ENCODE results near the gene FRMD4A.

Gene FRMD4A

GRCh38 chr10:14179251-14179650 lies 151.5 kb downstream of the FRMD4A start:
- Histone ChIP-seq H3F3A (ENCODE audit: insufficient read depth) (no peaks in the 10 kb centered on the region), H4K20me1 (ENCODE audit: low read depth, low read length) (no peaks in the 10 kb centered on the region), H3K9ac (ENCODE audit: low read length) (no peak overlapping the region), H3K4me3 (ENCODE audit: insufficient read depth, low read length, poor library complexity, severe bottlenecking) (no peak overlapping the region), H3K36me3 (ENCODE audit: low read length) (no peaks in the 10 kb centered on the region), H3K9me3 (ENCODE audit: insufficient read depth, low read length) (no peaks in the 10 kb centered on the region), H3K27ac (ENCODE audit: low read depth, low read length) (no peak overlapping the region), H3K79me2 (ENCODE audit: insufficient read depth, low read length) (no peaks in the 10 kb centered on the region), H2AFZ (ENCODE audit: low read depth, low read length, severe bottlenecking) (no peak overlapping the region), H3K27me3 (ENCODE audit: low read length) (no peaks in the 10 kb centered on the region), H3K9me2 (replicated peaks; ENCODE audit: insufficient read depth, low read length) (no peaks in the 10 kb centered on the region), H3K4me2 (ENCODE audit: low read depth, low read length, poor library complexity, severe bottlenecking) (no peak overlapping the region)
- TF ChIP-seq CTCF (IDR thresholded peaks at IDR 0.05; ENCODE audit: insufficient read depth, low read length, poor library complexity, severe bottlenecking) (no peak), EZH2phosphoT487 (conservative IDR thresholded peaks at IDR 0.05; ENCODE audit: low read length) (no peak)

GRCh38 chr10:14173706-14174594 lies 156.8 kb downstream of the FRMD4A start:
- Histone ChIP-seq H3K9me2 (replicated peaks; ENCODE audit: insufficient read depth, low read length) (no peaks in the 10 kb centered on the region), H3K36me3 (ENCODE audit: low read length) (no peaks in the 10 kb centered on the region), H2AFZ (ENCODE audit: low read depth, low read length, severe bottlenecking) (no peak overlapping the region), H3K27me3 (ENCODE audit: low read length) (no peaks in the 10 kb centered on the region), H4K20me1 (ENCODE audit: low read depth, low read length) (no peaks in the 10 kb centered on the region), H3K4me2 (ENCODE audit: low read depth, low read length, poor library complexity, severe bottlenecking) (no peak overlapping the region), H3K9ac (ENCODE audit: low read length) (no peak overlapping the region), H3K9me3 (ENCODE audit: insufficient read depth, low read length) (no peaks in the 10 kb centered on the region), H3K79me2 (ENCODE audit: insufficient read depth, low read length) (no peaks in the 10 kb centered on the region), H3F3A (ENCODE audit: insufficient read depth) (no peaks in the 10 kb centered on the region), H3K27ac (ENCODE audit: low read depth, low read length) (no peak overlapping the region), H3K4me3 (ENCODE audit: insufficient read depth, low read length, poor library complexity, severe bottlenecking) (no peak overlapping the region)
- TF ChIP-seq CTCF (IDR thresholded peaks at IDR 0.05; ENCODE audit: insufficient read depth, low read length, poor library complexity, severe bottlenecking) (no peak), EZH2phosphoT487 (conservative IDR thresholded peaks at IDR 0.05; ENCODE audit: low read length) (no peak)

GRCh38 chr10:14173391-14173705 lies 157.4 kb downstream of the FRMD4A start:
- no peaks in the 10 kb centered on the region for H3K79me2 ChIP-seq (ENCODE audit: insufficient read depth, low read length)
- no peak overlapping the region for H3K27ac ChIP-seq (ENCODE audit: low read depth, low read length)
- no peaks in the 10 kb centered on the region for H4K20me1 ChIP-seq (ENCODE audit: low read depth, low read length)
- H3K9me3 ChIP-seq (ENCODE audit: insufficient read depth, low read length): no peaks in the 10 kb centered on the region
- TF ChIP-seq CTCF (IDR thresholded peaks at IDR 0.05; ENCODE audit: insufficient read depth, low read length, poor library complexity, severe bottlenecking): no peak
- no peak for TF ChIP-seq EZH2phosphoT487 (conservative IDR thresholded peaks at IDR 0.05; ENCODE audit: low read length)
- H3K27me3 ChIP-seq (ENCODE audit: low read length): no peaks in the 10 kb centered on the region
- no peaks in the 10 kb centered on the region for H3K9me2 ChIP-seq (replicated peaks; ENCODE audit: insufficient read depth, low read length)
- no peak overlapping the region for H3K4me2 ChIP-seq (ENCODE audit: low read depth, low read length, poor library complexity, severe bottlenecking)
- H3K4me3 ChIP-seq (ENCODE audit: insufficient read depth, low read length, poor library complexity, severe bottlenecking): no peak overlapping the region
- H3K9ac ChIP-seq (ENCODE audit: low read length): no peak overlapping the region
- H3F3A ChIP-seq (ENCODE audit: insufficient read depth): no peaks in the 10 kb centered on the region
- no peaks in the 10 kb centered on the region for H3K36me3 ChIP-seq (ENCODE audit: low read length)
- no peak overlapping the region for H2AFZ ChIP-seq (ENCODE audit: low read depth, low read length, severe bottlenecking)

All from SU-DHL-6 (cell line).